GM20000 (cell line): Measurements from ENCODE around the gene FYCO1.

Experiments used
- DNase-seq: peaks from one replicate; pipeline ENCODE4 v3.0.0; 2012; ENCODE audit warnings: low spot score
- CTCF ChIP-seq: IDR thresholded peaks from 2 replicates; pipeline ENCODE4 v1.5.1; 2012; ENCODE audit warnings: mild to moderate bottlenecking, control low read depth; ENCODE audit errors: extremely low read depth, missing control alignments

Gene FYCO1

GRCh38 chr3:45940004-45940780 is 55.4 kb downstream of the FYCO1 start:
- no peak for TF ChIP-seq CTCF
- DNase-seq: no peak

GRCh38 chr3:45939341-45939771 is 56.3 kb downstream of the FYCO1 start:
- TF ChIP-seq CTCF: no peak
- no peak for DNase-seq

GRCh38 chr3:45938864-45939263 is 56.8 kb downstream of the FYCO1 start:
- peak; percentile 74 for DNase-seq

GRCh38 chr3:45938043-45938435 is 57.6 kb downstream of the FYCO1 start:
- no peak for TF ChIP-seq CTCF
- no peak for DNase-seq

More at GRCh38 chr3:45938864-45939263, 56.8 kb downstream of the FYCO1 start:
- TF ChIP-seq CTCF: peak; percentile 73

- DNase-seq: no peak
- no peak for TF ChIP-seq CTCF
Observed at GRCh38 chr3:45937206-45938042, 58.2 kb downstream of the FYCO1 start.

GRCh38 chr3:45936261-45936660 is 59.4 kb downstream of the FYCO1 start:
- TF ChIP-seq CTCF: no peak
- DNase-seq: no peak

- DNase-seq: no peak
- no peak for TF ChIP-seq CTCF
Observed at GRCh38 chr3:45933591-45933990, 62.0 kb downstream of the FYCO1 start.
